SIG-M5 (cell line): ENCODE data around the gene ZC3H11A.
"Not testable (repeated sequence)": the region's sequence is repeated elsewhere in the genome, so short reads cannot be mapped to it uniquely, and the experiment has no call there.

Source experiments
- DNase-seq: peaks from one replicate; lab custom pipeline; 2025; lab: John Stamatoyannopoulos, UW

The ZC3H11A gene

DNA sequence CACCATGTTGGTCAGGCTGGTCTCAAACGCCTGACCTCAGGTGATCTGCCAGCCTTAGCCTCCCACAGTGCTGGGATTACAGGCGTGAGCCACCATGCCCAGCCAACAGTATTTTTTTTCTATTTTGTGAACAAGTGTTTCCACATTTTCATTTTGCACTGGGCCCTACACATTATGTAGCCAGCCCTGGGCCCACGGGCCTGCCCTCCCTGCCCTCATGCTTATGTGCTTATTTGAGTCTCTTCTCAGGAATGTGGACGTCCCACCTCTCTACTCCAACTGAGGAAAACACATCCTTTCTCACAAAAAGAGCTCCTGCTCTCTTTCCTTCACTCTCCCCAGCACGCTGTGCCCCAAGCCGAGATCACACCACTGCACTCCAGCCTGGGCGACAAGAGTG, 13.5 kb upstream of the ZC3H11A start:
- no peak for DNase-seq

DNA sequence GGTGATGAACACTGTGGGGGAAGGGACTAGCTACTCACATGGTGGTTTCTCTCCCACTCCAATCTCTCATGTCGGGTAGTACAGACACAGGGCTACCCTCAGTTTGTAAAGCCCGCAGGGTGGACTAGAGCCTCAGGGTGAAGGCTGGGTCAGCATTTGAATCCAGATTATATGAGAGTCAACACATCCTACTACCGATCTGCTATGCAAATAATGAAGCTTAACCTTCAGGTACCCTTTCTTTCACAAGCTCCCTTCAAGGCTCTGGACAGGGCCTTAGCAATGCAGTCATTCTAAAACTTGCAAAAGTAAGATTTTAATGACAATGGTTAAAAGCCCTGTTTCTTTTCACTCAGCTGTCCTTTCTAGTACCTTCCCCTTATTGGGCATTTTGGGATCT, 5.5 kb upstream of the ZC3H11A start:
- no peak for DNase-seq

DNA sequence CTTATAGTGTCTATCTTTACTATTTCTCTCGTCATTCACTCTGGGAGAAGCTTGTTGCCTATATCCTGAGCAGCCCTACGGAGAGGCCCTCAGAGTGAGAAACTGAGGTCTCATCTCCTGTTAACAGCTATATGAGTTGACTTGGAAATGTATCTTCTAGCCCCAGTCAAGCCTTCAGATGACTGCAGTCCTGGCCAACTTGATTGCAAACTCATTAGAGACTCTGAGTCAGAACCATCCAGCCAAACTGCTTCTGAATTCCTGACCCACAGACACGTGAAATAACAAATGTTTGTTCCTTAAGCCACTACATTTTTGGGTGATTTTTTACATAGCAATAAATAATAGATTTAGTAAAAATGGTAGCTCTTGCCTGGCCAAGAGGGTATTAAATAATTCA, 3.9 kb upstream of the ZC3H11A start:
- DNase-seq: no peak

DNA sequence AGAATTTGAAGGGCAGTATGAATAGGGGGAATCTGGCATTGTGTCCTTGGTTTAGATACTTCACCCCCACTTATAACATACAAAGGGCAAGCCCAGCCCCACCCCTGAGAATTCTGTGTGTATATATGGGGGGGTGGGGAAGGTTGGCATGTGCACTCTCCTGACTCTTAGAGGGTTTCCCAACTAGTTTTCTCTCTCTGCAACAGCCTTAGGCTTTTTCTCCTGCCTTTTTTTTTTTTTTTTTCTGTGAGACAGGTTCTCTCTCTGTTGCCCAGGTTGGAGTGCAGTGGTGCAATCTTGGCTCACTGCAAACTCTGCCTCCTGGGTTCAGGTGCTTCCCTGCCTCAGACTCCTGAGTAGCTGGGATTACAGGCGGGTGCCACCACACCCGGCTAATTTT, 2.9 kb upstream of the ZC3H11A start:
- DNase-seq: no peak

DNA sequence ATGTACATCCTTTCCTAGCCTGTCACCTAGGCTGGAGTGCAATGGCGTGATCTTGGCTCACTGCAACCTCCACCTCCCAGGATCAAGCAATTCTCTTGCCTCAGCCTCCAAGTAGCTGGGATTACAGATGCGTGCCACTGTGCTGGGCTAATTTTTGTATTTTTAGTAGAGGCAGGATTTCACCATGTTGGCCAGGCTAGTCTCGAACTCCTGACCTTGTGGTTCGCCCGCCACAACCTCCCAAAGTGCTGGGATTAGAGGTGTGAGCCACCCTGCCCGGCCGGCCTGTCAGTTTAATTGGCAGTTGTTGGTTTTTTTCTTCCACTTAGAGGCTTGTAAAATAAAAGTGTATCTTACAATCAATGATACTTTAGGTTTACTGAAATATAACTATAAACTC, 1.9 kb upstream of the ZC3H11A start:
- DNase-seq: not testable (repeated sequence)

DNA sequence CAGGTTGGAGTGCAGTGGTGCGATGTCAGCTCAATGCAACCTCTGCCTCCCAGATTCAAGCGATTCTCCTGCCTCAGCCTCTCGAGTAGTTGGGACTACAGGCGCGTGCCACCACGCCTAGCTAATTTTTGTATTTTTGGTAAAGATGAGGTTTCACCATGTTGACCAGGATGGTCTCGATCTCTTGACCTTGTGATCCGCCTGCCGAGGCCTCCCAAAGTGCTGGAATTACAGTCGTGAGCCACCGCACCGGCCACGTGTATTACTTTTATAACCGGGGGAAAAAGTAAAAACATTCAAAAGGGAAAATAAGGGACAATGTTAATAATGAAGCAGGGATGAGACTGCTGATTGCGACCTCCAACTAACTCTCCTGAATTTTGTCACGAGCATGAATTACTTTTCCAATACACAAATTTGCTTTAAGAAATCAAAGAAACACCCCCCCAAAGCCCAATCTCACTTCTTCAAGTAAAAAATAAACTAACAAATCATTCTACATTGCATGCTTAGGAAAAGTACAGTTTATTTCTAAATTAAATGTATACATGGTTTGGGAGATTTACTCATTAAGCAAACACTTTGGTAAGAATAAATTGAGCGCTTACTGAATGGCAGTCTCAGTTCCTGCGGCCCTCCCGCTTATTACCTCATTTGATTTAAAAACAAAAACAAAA, 521 bp upstream of the ZC3H11A start:
- DNase-seq: no peak

DNA sequence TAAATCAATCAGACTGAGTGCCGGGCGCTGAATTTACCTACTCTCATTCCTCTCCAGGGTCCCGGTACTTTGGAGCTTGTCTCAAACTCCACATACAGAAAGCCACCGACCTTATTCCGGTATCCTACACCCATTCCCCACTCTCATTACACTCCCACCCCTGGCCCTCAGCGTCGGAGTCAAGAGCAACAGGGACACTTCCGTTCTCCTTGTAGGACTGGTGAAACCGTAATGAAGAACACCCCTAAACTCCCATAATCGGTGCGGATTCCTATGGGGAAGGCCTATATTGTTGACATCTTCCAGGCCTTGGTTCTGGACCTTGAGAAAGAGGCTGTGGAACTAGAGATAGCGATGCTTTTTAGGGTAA, 798 bp downstream of the ZC3H11A start:
- DNase-seq: no peak

DNA sequence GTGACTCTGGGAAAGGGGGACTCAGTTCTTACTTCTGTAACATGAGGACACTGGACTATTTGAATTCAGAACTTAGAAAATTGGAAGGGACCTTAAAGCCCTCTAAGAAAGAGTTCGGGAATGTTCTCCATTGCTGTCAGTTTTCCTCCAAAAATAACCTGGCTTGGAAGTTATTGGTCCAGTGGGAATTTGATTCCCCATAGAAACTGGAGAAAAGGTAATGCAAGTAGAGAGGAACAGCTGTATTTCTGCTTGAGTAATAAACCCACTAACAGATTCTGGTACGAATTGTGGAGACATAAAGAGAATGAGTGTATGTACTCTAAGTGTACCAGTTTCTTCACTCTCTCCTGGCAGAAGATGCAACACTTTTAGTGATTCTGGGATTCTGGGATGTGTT, 1.8 kb downstream of the ZC3H11A start:
- no peak for DNase-seq

DNA sequence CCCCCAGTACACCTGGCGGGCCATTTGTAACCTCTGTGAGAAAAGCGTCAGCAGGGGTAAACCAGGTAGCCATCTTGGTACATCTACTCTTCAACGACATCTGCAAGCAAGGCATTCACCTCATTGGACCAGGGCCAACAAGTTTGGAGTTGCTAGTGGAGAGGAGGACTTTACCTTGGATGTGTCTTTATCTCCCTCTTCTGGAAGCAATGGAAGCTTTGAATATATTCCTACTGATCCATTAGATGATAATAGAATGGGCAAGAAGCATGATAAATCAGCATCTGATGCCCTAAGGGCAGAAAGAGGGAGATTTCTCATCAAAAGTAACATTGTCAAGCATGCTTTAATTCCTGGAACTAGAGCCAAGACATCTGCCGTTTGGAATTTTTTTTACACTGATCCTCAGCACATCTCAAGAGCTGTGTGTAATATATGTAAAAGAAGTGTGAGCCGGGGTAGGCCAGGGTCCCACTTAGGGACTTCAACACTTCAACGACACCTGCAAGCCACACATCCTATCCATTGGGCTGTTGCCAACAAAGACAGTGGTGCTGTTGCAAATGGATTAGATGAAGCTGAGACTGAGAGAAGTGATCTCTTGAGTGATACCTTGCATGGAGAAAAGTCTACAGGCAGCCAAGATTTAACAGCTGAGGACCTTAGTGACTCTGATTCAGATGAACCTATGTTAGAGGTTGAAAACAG, 2.7 kb downstream of the ZC3H11A start:
- DNase-seq: no peak

DNA sequence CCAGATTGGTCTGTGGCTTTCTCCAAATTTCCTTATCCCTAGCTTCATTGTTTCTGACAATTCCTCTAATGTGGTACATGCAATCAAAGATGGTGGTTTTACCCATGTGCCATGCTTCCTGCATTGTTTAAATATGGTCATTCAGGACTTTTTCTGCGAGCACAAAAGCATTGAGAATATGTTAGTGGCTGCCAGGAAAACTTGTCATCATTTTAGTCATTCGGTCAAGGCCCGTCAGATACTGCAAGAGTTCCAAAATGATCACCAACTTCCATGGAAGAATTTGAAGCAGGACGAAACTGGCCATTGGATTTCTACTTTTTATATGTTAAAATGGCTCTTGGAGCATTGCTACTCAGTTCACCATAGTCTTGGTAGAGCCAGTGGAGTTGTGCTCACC, 3.7 kb downstream of the ZC3H11A start:
- DNase-seq: no peak

DNA sequence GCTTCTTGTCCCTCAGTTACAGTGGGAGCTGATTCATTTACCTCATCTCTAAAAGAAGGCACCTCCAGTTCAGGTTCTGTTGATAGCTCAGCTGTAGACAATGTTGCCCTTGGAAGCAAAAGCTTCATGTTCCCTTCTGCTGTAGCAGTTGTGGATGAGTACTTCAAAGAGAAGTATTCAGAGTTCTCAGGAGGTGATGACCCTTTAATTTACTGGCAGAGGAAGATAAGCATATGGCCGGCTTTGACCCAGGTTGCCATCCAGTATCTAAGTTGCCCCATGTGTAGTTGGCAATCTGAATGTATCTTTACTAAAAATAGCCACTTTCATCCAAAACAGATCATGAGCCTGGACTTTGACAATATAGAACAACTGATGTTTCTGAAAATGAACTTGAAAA, 4.5 kb downstream of the ZC3H11A start:
- no peak for DNase-seq

DNA sequence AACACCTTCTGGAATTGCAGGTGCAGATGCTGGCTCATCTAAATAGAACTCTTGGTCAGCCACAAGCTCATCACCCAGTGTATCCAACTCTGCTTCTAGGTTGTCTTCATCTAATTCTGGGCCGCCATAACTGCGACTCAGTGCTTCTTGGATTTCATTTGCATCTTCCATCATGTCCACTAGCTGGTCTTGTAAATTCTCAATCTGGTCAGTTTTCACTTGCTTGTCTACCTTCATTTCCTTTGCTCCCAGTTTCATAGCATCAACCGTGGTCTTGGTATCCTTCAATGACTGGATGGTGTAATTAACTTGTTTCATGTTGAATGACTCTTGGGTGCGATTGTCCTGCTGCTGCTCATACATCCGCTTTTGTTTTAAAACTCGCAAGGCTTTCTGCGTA, 10.3 kb downstream of the ZC3H11A start:
- no peak for DNase-seq

DNA sequence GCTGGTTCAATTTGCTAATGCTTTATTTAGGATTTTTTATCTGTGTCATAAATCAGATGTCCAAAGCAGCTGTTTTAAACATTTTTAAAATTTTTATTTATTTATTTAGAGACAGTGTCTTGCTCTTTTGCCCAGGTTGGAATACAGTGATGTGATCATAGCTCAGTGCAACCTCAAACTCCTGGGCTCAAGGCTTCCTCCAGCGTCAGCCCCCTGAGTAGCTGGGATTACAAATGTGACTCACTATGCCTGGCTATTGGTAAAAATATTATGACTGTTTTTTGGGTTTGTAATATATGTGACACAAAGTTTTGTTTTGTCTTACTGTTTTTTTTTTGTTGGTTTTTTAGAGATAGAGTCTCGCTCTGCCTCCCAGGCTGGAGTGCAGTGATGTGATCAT, 11.8 kb downstream of the ZC3H11A start:
- DNase-seq: no peak

DNA sequence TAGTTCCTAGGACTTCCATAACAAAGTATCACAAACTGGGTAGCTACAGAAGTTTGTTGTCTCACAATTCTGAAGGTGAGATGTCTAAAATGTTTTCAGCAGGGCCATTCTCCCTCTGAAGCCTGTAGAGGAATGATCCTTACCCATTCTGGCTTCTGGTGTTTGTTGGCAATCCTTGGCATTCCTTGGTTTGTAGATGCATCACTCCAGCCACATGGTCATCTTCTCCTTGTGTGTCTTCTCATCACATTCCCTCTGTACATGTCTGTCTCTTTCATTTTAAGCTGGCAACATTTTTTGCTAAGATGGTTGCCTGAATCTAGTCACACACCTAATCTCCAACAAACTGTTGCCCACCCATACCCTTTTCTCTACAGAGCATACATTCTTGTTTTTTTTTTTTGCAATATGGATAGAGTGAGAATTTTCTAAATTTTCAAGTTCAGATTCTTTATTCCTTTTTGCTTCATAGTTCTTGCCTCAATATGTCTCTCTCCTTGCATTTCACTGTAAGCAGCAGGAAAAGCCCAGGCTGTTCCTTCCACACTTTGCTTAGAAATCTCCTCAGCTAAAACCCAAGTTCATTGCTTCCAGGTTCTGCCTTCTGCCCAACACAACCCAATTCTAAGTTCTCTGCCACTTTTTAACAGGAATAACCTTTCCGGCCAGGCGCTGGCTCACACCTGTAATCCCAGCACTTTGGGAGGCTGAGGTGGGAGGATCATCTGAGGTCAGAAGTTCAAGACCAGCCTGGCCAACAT, 18.3 kb downstream of the ZC3H11A start:
- DNase-seq: no peak

DNA sequence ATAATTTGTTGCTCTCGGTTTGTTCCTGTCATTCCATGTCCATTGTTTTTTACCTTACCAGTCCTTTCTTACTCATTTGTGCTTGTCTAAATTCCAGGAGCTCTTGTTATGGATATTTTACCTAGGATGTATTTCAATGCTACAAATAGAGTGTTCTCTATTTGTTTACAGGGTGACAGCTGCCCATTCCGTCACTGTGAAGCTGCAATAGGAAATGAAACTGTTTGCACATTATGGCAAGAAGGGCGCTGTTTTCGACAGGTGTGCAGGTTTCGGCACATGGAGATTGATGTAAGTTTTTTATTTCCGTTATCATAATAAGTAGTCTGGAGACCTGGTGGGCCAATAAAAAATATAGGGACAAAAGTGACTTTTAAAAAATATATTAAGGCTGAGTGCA, 23.0 kb downstream of the ZC3H11A start:
- no peak for DNase-seq

DNA sequence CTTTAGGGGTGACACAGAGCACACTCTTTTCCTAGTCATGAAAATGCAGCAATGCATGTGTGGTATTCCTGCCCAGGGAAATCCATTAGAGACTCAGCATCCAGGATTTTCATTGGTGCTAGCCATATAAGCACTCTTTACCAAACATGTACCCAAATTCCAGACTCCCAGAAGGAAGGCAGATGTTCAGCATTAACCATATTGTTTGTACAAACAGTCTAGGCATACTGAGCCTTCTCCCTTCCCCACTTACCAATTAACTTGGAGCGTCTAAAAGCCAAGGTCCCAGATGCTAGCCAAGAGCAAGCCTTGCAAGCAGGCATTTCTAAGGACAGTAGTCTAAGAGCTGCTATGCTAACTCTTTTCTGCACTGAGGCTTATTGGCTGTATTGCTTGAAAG, 27.9 kb downstream of the ZC3H11A start:
- DNase-seq: no peak

DNA sequence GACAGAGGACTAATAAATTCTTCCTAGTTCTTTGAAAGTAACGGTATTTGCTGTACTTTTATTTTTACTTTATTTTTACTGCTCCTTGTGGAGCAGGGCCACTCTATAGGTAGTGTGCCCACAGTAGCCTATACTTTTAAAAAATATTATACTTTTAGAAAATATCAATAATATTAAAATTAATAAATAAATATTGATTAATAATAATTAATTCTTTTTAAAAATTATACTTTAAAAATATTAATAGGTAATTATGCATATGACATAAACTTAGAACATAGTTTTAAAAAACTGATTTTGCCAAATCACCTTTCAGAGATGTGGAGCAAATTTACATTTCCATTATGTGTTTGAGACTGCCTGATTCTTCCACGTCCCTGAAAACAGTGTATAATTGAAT, 30.8 kb downstream of the ZC3H11A start:
- no peak for DNase-seq

DNA sequence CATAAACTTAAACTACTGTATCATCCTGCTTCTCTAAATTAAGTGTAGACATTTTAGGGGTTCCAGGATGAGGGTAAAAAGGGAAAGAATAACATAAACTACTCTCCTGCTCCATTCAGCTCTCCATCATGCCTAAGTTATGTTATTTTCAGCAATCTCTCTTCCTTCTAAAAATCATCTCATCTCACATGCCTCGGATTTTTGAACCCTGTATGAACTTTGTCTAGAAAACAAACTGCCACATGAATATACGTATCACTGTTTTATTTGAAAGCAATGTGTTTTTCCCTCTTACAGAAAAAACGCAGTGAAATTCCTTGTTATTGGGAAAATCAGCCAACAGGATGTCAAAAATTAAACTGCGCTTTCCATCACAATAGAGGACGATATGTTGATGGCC, 32.6 kb downstream of the ZC3H11A start:
- no peak for DNase-seq

DNA sequence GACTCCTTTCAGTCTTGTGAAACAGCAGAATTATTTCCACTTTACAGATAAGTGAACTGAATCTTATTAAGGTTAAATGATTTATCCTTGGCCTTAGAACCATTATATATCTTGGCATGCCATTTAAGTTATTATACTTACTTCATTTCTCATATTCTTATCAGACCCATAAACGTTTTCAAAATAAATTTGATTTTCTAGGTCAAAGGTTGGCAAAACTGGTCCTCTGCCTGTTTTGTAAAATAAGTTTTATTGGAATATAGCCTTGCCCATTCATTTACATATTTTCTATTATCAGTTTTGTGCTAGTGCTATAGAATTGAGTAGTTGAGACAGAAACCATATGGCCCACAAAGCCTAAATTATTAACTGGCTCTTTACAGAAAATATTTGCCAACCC, 33.1 kb downstream of the ZC3H11A start:
- DNase-seq: no peak

DNA sequence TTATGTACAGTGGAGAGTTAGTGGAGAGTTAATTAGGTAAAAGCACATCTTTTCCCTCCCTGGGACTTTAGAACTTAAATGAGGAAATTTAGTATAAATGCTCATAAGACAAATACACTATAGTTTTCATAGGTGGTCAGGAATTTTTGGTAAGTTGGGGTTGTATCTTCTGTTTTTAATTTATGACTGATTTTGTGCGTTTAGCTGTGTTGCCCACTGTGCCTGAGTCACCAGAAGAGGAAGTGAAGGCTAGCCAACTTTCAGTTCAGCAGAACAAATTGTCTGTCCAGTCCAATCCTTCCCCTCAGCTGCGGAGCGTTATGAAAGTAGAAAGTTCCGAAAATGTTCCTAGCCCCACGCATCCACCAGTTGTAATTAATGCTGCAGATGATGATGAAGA, 33.8 kb downstream of the ZC3H11A start:
- not testable (repeated sequence) for DNase-seq

DNA sequence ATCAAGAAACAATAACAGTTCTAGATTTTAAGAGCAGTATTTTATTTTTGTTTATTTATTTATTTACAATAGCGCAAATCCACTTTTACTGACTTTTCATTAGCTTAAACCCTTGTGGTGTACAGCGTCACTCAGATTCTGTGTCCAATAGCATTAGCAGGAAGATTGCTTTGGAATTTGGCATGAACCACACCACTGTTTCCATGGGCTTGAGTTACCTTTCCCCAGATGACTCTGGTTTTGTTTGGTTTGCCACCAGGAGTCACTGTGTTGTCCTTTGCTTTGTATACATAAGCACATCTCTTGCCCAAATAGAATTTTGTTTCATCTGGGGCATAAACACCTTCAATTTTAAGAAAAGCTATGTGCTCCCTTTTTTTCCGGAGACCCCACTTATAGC, 40.1 kb downstream of the ZC3H11A start:
- DNase-seq: no peak

DNA sequence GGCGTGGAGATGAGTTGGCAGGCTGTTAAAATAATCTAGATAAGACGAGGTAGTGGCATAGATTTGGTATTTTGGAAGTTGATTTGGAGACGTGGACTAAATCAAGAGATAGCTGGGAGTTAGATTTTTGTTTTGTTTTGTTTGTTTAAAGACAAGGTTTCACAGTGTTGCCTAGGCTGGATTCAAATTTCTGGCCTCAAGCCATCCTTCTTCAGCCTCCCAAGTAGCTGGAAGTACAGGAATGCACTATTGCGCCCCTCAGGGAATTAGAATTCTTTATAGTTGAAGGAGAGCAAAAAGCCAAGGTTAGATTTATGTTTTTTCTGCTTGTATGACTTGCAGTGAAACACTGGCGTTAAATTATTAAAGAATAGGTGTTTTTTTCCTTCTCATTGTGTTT, 43.7 kb downstream of the ZC3H11A start:
- DNase-seq: no peak

DNA sequence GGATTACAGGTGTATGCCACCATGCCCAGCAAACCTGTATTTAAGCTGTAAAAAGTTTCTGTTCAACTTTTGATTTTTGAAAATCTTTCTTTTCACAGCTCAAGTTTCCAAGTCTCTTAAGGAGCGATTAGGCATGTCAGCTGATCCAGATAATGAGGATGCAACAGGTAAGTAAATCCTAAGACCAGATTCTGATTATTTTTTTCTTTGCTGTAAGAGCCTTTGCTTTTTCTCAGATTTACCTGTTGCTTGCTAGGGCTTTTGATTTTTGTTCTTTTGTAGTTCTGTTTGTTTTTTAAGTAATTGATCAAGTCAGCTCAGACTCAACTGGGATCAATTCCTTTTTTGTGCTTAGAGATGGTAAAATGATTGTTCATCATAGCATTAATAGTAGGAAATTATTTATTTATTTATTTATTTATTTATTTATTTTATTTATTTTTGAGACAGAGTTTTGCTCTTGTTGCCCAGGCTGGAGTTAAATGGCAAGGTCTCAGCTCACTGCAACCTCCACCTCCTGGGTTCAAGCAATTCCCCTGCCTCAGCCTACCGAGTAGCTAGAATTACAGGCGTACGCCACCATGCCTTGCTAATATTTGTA, 44.9 kb downstream of the ZC3H11A start:
- DNase-seq: no peak
